Measurements from ENCODE around the gene IER2. TPM values are rescaled to one million over a fixed set of nuclear protein-coding genes. Genes with fewer than 3 reads are reported as not detected.
"Not testable (repeated sequence)": the region's sequence is repeated elsewhere in the genome, so short reads cannot be mapped to it uniquely, and the experiment has no call there.

IER2 gene
- total RNA-seq, 1 donor from 2014 or later: 17.3 TPM

- Histone ChIP-seq H3K9me3 (replicated peaks) (no peaks in the 10 kb centered on the region), H3K27me3 (ENCODE audit: low read depth) (no peaks in the 10 kb centered on the region), H3K36me3 (no peaks in the 10 kb centered on the region), H3K27ac (replicated peaks) (no peak overlapping the region), H3K4me3 (no peak overlapping the region), H3K4me1 (no peaks in the 10 kb centered on the region)
- no peak for DNase-seq
- no peak for TF ChIP-seq CTCF (IDR thresholded peaks at IDR 0.05; ENCODE audit: borderline replicate concordance)
- intact Hi-C loops (cut with micrococcal nuclease): no loop called here
These were observed 37.2 kb downstream of the IER2 start for GRCh38 chr19:13187419-13187818.

- H3K36me3 ChIP-seq: no peaks in the 10 kb centered on the region
- peaks cover 4% of the 10 kb centered on the region for H3K4me1 ChIP-seq
- no peak for TF ChIP-seq CTCF (IDR thresholded peaks at IDR 0.05; ENCODE audit: borderline replicate concordance)
- no peaks in the 10 kb centered on the region for H3K9me3 ChIP-seq (replicated peaks)
- H3K4me3 ChIP-seq: no peak overlapping the region
- intact Hi-C loops (cut with micrococcal nuclease): no loop called here
- no peak for DNase-seq
- H3K27me3 ChIP-seq (ENCODE audit: low read depth): no peaks in the 10 kb centered on the region
- H3K27ac ChIP-seq (replicated peaks): no peak overlapping the region
These were observed 39.4 kb downstream of the IER2 start for GRCh38 chr19:13189600-13189999.

GRCh38 chr19:13190781-13191540, 40.8 kb downstream of the IER2 start:
- no peak for TF ChIP-seq CTCF (IDR thresholded peaks at IDR 0.05; ENCODE audit: borderline replicate concordance)
- Histone ChIP-seq H3K27ac (replicated peaks) (no peak overlapping the region), H3K9me3 (replicated peaks) (no peaks in the 10 kb centered on the region), H3K4me1 (peaks cover 4% of the 10 kb centered on the region), H3K36me3 (no peaks in the 10 kb centered on the region), H3K4me3 (no peak overlapping the region), H3K27me3 (ENCODE audit: low read depth) (no peaks in the 10 kb centered on the region)
- no peak for DNase-seq
- intact Hi-C loops (cut with micrococcal nuclease): loop anchor here (10.0 kb wide), 1 partner anchor 64 kb away; no protein-coding TSS in a partner anchor

GRCh38 chr19:13195678-13196077, 45.5 kb downstream of the IER2 start:
- no peak for DNase-seq
- no peaks in the 10 kb centered on the region for H3K9me3 ChIP-seq (replicated peaks)
- no peak for TF ChIP-seq CTCF (IDR thresholded peaks at IDR 0.05; ENCODE audit: borderline replicate concordance)
- H3K4me3 ChIP-seq: no peak overlapping the region
- peaks cover 4% of the 10 kb centered on the region for H3K4me1 ChIP-seq
- no peaks in the 10 kb centered on the region for H3K36me3 ChIP-seq
- no peak overlapping the region for H3K27ac ChIP-seq (replicated peaks)
- H3K27me3 ChIP-seq (ENCODE audit: low read depth): no peaks in the 10 kb centered on the region
- intact Hi-C loops (cut with micrococcal nuclease): loop anchor here (10.0 kb wide), 1 partner anchor 59 kb away; no protein-coding TSS in a partner anchor

- DNase-seq: no peak
- TF ChIP-seq CTCF (IDR thresholded peaks at IDR 0.05; ENCODE audit: borderline replicate concordance): no peak
- intact Hi-C loops (cut with micrococcal nuclease): loop anchor here (10.0 kb wide), 1 partner anchor 56 kb away; no protein-coding TSS in a partner anchor
These were observed 48.4 kb downstream of the IER2 start for GRCh38 chr19:13198634-13199033.

GRCh38 chr19:13202112-13202511, 51.9 kb downstream of the IER2 start:
- H3K4me3 ChIP-seq; DNase-seq; H3K27ac ChIP-seq (replicated peaks); H3K36me3 ChIP-seq; H3K4me1 ChIP-seq; intact Hi-C loops (cut with micrococcal nuclease); H3K9me3 ChIP-seq (replicated peaks); H3K27me3 ChIP-seq (ENCODE audit: low read depth): not testable (repeated sequence)

More at GRCh38 chr19:13198634-13199033, 48.4 kb downstream of the IER2 start:
- Histone ChIP-seq H3K27ac (replicated peaks) (no peak overlapping the region), H3K36me3 (no peaks in the 10 kb centered on the region), H3K9me3 (replicated peaks) (no peaks in the 10 kb centered on the region), H3K4me3 (no peak overlapping the region), H3K27me3 (ENCODE audit: low read depth) (no peaks in the 10 kb centered on the region), H3K4me1 (peaks cover 4% of the 10 kb centered on the region)

All from left ventricle myocardium inferior (tissue), 1 donor.